Glutamatergic neuron (in vitro differentiated cells): ENCODE measurements around the gene CDK15. TPM values are rescaled to one million over a fixed set of nuclear protein-coding genes. Genes with fewer than 3 reads are reported as not detected.
"Not testable (repeated sequence)": the region's sequence is repeated elsewhere in the genome, so short reads cannot be mapped to it uniquely, and the experiment has no call there.

Source experiments
- DNase-seq: peaks from one replicate; pipeline ENCODE4 v3.0.0; 2022
- H3K27ac Mint-ChIP-seq: one replicate; pipeline ENCODE4 v1.8.0; 2020; ENCODE audit warnings: mild to moderate bottlenecking, mixed read lengths, inconsistent platforms; ENCODE audit not compliant: unreplicated experiment
- H3K27me3 Mint-ChIP-seq: one replicate; pipeline ENCODE4 v1.8.0; 2020; ENCODE audit warnings: mild to moderate bottlenecking, moderate library complexity, mixed read lengths, inconsistent platforms; ENCODE audit not compliant: unreplicated experiment
- H3K36me3 Mint-ChIP-seq: one replicate; pipeline ENCODE4 v1.8.0; 2020; ENCODE audit warnings: mild to moderate bottlenecking, mixed read lengths, inconsistent platforms; ENCODE audit not compliant: unreplicated experiment
- H3K4me1 Mint-ChIP-seq: one replicate; pipeline ENCODE4 v1.8.0; 2020; ENCODE audit warnings: mild to moderate bottlenecking, low read depth, mixed read lengths, inconsistent platforms; ENCODE audit not compliant: unreplicated experiment
- H3K4me3 Mint-ChIP-seq: one replicate; pipeline ENCODE4 v1.8.0; 2020; ENCODE audit warnings: mild to moderate bottlenecking, mixed read lengths, inconsistent platforms; ENCODE audit not compliant: unreplicated experiment
- H3K9me3 Mint-ChIP-seq: one replicate; pipeline ENCODE4 v1.8.0; 2020; ENCODE audit warnings: mild to moderate bottlenecking, moderate library complexity, mixed read lengths, inconsistent platforms; ENCODE audit not compliant: unreplicated experiment
- CTCF ChIP-seq: fragments of 200-600 bp; sonication (generic); IDR thresholded peaks from one replicate; pipeline ENCODE4 v1.5.0; 2021; ENCODE audit not compliant: partially characterized antibody, unreplicated experiment
- total RNA-seq: library from RNA; stranded (reverse); fragmentation: NEBNext Ultra II Directional; extraction: Animal tissue kit (Norgen Biotek cat#: 25700); gene quantifications from one replicate; pipeline ENCODE4 v1.2.1, GENCODE V29; 2021; ENCODE audit not compliant: unreplicated experiment

CDK15 gene
- total RNA-seq, 1 donor from 2014 or later, result 0.61 TPM

DNA sequence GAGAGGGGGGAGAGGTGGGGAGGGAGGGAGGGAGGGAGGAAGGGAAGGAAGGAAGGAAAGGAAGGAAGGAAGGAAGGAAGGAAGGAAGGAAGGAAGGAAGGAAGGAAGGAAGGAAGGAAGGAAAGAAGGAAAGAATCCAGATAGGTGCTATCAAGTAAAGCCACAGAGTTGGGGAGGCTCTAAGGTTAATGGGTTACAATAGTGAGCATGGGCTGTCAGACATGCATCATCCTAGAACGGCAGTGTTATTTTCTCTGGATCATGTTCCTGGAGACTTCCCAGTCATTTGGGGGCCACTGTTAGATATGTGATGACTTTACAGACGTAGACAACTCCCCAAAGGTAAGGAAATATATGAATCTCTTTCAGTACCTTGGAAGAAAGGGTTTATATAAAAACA, 31.1 kb downstream of the CDK15 start:
- peaks cover 1% of the 10 kb centered on the region for H3K27me3 Mint-ChIP-seq
- H3K9me3 Mint-ChIP-seq, result no peaks in the 10 kb centered on the region
- DNase-seq, result no peak
- H3K4me1 Mint-ChIP-seq, result no peaks in the 10 kb centered on the region
- no peak overlapping the region for H3K27ac Mint-ChIP-seq
- TF ChIP-seq CTCF, result no peak
- no peaks in the 10 kb centered on the region for H3K36me3 Mint-ChIP-seq
- H3K4me3 Mint-ChIP-seq, result no peak overlapping the region

GRCh38 chr2:201837824-201838431, 31.6 kb downstream of the CDK15 start:
- H3K4me1 Mint-ChIP-seq, result no peaks in the 10 kb centered on the region
- H3K27me3 Mint-ChIP-seq, result peaks cover 1% of the 10 kb centered on the region
- no peaks in the 10 kb centered on the region for H3K36me3 Mint-ChIP-seq
- H3K4me3 Mint-ChIP-seq, result no peak overlapping the region
- no peak for DNase-seq
- H3K9me3 Mint-ChIP-seq, result no peaks in the 10 kb centered on the region
- no peak overlapping the region for H3K27ac Mint-ChIP-seq
- no peak for TF ChIP-seq CTCF

DNA sequence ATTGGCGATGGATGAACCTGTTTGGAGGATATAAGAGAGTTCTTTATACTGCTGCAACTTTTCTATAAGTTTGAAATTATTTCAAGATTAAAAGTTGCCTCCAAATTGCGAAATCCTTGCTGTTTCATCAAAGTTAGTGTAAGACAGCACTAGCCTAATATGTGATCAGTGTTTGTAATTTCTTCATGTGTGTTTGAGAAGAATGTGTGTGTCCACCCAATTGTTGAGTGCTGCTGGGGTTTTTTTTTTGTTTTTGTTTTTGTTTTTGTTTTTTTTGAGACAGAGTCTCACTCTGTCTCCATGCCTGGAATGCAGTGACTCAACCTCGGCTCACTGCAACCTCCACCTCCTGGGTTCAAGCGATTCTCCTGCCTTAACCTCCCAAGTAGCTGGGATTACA, 33.4 kb downstream of the CDK15 start:
- peaks cover 1% of the 10 kb centered on the region for H3K27me3 Mint-ChIP-seq
- DNase-seq, result no peak

DNA sequence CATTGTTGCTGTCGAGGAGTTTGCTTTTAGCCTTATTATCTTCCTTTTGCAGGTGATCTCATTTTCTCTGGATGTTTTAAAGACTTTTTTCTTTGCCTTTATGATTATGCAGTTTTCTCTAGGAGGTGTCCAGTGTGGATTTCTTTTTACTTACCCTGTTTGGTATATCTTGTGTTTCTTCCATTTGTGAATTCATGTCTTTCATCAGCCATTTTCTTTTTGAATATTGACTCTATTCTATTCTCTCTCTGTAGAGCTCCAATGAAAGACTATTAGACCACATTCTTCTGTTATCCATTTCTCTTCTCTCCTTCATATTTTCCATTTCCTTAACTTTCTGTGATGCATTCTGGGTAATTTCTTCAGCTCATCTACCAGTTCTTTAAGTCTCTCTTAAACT, 34.4 kb downstream of the CDK15 start:
- DNase-seq, result no peak
- Mint-ChIP-seq H3K4me1 (no peaks in the 10 kb centered on the region), H3K36me3 (no peaks in the 10 kb centered on the region), H3K4me3 (no peak overlapping the region), H3K27me3 (peaks cover 1% of the 10 kb centered on the region), H3K27ac (no peak overlapping the region), H3K9me3 (no peaks in the 10 kb centered on the region)
- no peak for TF ChIP-seq CTCF

More for the DNA sequence above, 33.4 kb downstream of the CDK15 start:
- no peak overlapping the region for H3K4me3 Mint-ChIP-seq
- no peak for TF ChIP-seq CTCF
- no peak overlapping the region for H3K27ac Mint-ChIP-seq
- H3K36me3 Mint-ChIP-seq, result no peaks in the 10 kb centered on the region
- H3K9me3 Mint-ChIP-seq, result no peaks in the 10 kb centered on the region
- no peaks in the 10 kb centered on the region for H3K4me1 Mint-ChIP-seq

- DNase-seq, result no peak
- H3K27me3 Mint-ChIP-seq, result no peaks in the 10 kb centered on the region
- no peaks in the 10 kb centered on the region for H3K4me1 Mint-ChIP-seq
- no peak overlapping the region for H3K4me3 Mint-ChIP-seq
- no peaks in the 10 kb centered on the region for H3K9me3 Mint-ChIP-seq
- no peaks in the 10 kb centered on the region for H3K36me3 Mint-ChIP-seq
- TF ChIP-seq CTCF, result no peak
- H3K27ac Mint-ChIP-seq, result no peak overlapping the region
Measured at GRCh38 chr2:201842131-201842860, 36.0 kb downstream of the CDK15 start.

- not testable (repeated sequence) for H3K36me3 Mint-ChIP-seq, H3K4me1 Mint-ChIP-seq, DNase-seq, H3K27me3 Mint-ChIP-seq, H3K4me3 Mint-ChIP-seq, H3K27ac Mint-ChIP-seq, H3K9me3 Mint-ChIP-seq
Measured at GRCh38 chr2:201844922-201845321, 38.6 kb downstream of the CDK15 start.
